OCI-LY3 (cell line): ENCODE measurements around the gene ATRX.

Experiments
- CTCF ChIP-seq: fragments of 200-600, 300-600 bp; sonication (generic); IDR thresholded peaks from 2 replicates; pipeline ENCODE4 v1.5.1; 2014; ENCODE audit warnings: antibody characterized with exemption, low read length, low read depth
- EZH2phosphoT487 ChIP-seq: fragments of 200-600 bp; shearing (Covaris generic); IDR thresholded peaks from 2 replicates; pipeline ENCODE4 v1.6.1; 2018; ENCODE audit warnings: antibody characterized with exemption, mixed run types, low read depth

- TF ChIP-seq CTCF (no peak), EZH2phosphoT487 (no peak)
These were observed 62.3 kb downstream of the ATRX start for GRCh38 chrX:77723681-77724080.
